AG04449 (cell line): ENCODE results near the gene PLCB1.
"Not testable (repeated sequence)": the region's sequence is repeated elsewhere in the genome, so short reads cannot be mapped to it uniquely, and the experiment has no call there.

Source experiments
- CTCF ChIA-PET: fragments of 350-600 bp; formaldehyde crosslinking; extraction: SDS; loops from one replicate; lab custom pipeline; 2021; ENCODE audit warnings: antibody characterized with exemption; lab: Yijun Ruan, JAX
- POLR2A ChIA-PET: fragments of 400-600, 350-600 bp; formaldehyde crosslinking; extraction: SDS; loops from one replicate; lab custom pipeline; 2020; ENCODE audit warnings: antibody characterized with exemption, inconsistent platforms; lab: Yijun Ruan, JAX
- DNase-seq: peaks from one replicate; pipeline ENCODE4 v3.0.0-alpha.2; 2010; ENCODE audit warnings: low read depth, low spot score
- H3K4me3 ChIP-seq: 2 replicates; pipeline ENCODE4 v1.5.1; 2011; ENCODE audit warnings: low read depth, mild to moderate bottlenecking, control low read depth, low read length
- TF ChIP-seq, protein P1 (sequence below): IDR thresholded peaks from one replicate; pipeline ENCODE4 v1.5.1; 2011; ENCODE audit warnings: mild to moderate bottlenecking, moderate library complexity, low read length, control low read depth, inconsistent platforms; ENCODE audit not compliant: insufficient read depth; ENCODE audit errors: missing control alignments

PLCB1 gene

GRCh38 chr20:8583012-8583565 lies 451.0 kb downstream of the PLCB1 start:
- ChIA-PET CTCF (no interaction called here), POLR2A (no interaction called here)
- no peak overlapping the region for H3K4me3 ChIP-seq
- TF ChIP-seq, protein P1, sequence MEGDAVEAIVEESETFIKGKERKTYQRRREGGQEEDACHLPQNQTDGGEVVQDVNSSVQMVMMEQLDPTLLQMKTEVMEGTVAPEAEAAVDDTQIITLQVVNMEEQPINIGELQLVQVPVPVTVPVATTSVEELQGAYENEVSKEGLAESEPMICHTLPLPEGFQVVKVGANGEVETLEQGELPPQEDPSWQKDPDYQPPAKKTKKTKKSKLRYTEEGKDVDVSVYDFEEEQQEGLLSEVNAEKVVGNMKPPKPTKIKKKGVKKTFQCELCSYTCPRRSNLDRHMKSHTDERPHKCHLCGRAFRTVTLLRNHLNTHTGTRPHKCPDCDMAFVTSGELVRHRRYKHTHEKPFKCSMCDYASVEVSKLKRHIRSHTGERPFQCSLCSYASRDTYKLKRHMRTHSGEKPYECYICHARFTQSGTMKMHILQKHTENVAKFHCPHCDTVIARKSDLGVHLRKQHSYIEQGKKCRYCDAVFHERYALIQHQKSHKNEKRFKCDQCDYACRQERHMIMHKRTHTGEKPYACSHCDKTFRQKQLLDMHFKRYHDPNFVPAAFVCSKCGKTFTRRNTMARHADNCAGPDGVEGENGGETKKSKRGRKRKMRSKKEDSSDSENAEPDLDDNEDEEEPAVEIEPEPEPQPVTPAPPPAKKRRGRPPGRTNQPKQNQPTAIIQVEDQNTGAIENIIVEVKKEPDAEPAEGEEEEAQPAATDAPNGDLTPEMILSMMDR = no peak
- no peak for DNase-seq

- DNase-seq = no peak
- CTCF ChIA-PET = interaction anchor here (1.0 kb wide), 1 partner anchor 194 kb away, joined by 3 read pairs; no protein-coding TSS in a partner anchor
- H3K4me3 ChIP-seq = no peak overlapping the region
- POLR2A ChIA-PET = no interaction called here
- TF ChIP-seq, protein P1 = no peak
These were observed 451.5 kb downstream of the PLCB1 start for GRCh38 chr20:8583566-8584043.

DNA sequence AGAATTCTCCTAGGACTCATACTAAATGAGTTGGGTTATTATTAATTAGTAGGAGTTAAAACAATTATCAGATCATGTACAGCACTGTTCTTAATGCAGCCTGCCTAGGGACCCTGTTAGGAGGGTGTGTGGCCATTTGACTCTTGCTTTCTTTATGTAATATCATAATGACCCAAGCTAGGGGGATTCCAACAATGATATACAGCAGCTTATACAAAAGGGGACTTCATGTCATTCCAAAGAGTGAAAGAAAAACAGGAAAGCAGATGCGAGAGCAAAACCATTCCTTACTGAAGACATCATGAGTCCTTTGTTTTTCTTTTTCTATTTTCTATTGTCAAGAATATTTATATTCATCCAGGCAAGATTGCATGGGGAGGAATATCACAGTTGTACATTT lies 455.2 kb downstream of the PLCB1 start:
- POLR2A ChIA-PET = no interaction called here
- CTCF ChIA-PET = interaction anchor here (0.9 to 1.0 kb wide), 2 partner anchors 135 to 456 kb away, joined by 3 read pairs; partner anchors contain the start of gene PLCB1
- no peak for DNase-seq
- no peak overlapping the region for H3K4me3 ChIP-seq
- TF ChIP-seq, protein P1 = no peak

DNA sequence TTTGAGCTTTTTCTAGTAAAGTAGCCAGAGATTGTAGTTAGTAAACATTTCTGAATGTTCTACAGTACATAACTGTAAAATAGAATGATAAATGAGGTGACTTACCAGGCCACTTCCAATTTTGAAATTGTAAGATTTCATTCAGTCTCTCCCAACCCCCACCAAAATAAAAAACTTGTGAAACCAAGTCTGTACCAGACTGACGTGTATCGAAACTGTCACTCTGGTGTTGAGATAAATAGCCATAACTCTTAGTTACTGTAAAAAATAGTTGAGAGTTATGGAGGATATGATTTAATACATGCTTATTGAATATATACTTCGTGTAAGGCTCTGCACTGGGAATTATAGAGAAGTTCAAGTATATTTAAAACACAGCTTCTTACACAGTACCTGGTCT lies 455.7 kb downstream of the PLCB1 start:
- ChIA-PET CTCF (interaction anchor here (1.0 kb wide), 1 partner anchor 456 kb away, joined by 3 read pairs; the partner anchor contains the start of gene PLCB1), POLR2A (no interaction called here)
- TF ChIP-seq, protein P1 = no peak
- H3K4me3 ChIP-seq = no peak overlapping the region
- DNase-seq = no peak

GRCh38 chr20:8589956-8590355 lies 457.9 kb downstream of the PLCB1 start:
- ChIA-PET CTCF (no interaction called here), POLR2A (no interaction called here)
- DNase-seq = no peak
- TF ChIP-seq, protein P1 = no peak
- no peak overlapping the region for H3K4me3 ChIP-seq

DNA sequence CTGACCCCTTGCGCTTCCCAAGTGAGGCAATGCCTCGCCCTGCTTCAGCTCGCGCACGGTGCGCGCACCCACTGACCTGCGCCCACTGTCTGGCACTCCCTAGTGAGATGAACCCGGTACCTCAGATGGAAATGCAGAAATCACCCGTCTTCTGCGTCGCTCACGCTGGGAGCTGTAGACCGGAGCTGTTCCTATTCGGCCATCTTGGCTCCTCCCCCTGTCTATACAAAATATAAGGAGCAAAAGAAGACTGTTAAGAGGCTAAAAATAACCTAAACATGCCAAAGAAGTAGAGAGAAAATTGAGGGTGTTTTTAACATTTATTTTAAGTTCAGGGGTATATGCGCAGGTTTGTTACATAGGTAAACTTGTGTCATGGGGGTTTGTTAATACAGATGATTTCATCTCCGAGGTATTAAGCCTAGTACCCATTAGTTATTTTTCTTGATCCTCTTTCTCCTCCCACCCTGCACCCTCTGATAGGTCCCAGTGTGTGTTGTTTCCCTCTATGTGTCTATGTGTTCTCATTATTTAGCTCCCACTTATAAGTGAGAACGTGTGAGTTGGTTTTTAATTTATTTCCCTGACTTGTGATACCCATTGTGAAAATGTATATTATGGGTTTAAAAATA lies 469.0 kb downstream of the PLCB1 start:
- H3K4me3 ChIP-seq, POLR2A ChIA-PET, CTCF ChIA-PET, DNase-seq: not testable (repeated sequence)

DNA sequence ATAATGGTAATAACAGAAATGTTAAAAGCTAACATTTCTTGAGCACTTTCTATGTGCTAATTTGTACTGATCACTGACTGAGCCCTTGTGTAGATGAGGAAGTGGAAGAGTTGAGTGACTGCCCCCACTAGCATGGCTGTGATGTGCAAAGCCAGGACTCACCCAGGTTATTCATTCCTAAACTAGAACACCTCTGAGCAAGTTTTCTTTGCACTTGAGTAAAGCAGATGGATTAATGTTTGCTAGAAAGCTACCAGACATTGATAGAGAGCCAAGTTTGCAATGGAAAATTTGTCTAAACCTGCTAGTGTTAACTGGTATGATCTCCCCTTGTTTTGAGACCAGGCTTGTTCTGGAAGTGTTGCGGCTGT lies 469.5 kb downstream of the PLCB1 start:
- no peak for DNase-seq

More for the DNA sequence above, 469.5 kb downstream of the PLCB1 start:
- ChIA-PET CTCF (no interaction called here), POLR2A (no interaction called here)
- no peak overlapping the region for H3K4me3 ChIP-seq
- TF ChIP-seq, protein P1 = no peak
